Esophagus squamous epithelium (tissue), 4 donors: ENCODE results near the gene POU2F2.

ENCODE experiments used
- POLR2A ChIP-seq, 4 donors: fragments of 450-650 bp; IDR thresholded peaks; one replicate each; pipeline ENCODE4 v1.6.1; 2017; ENCODE audit warnings: antibody characterized with exemption in 4 of 4, mild to moderate bottlenecking in 4 of 4, moderate library complexity in 3 of 4
- TF ChIP-seq, protein P1 (sequence below), 6 experiments: fragments of 450-650 bp in 4 of 6; fragments of 200-600 bp in 2 of 6; sonication (generic) in 2 of 6; IDR thresholded peaks; one replicate each; pipeline ENCODE4 v1.5.1; 2016 to 2019; ENCODE audit warnings: antibody characterized with exemption in 6 of 6, mild to moderate bottlenecking in 4 of 6, moderate library complexity in 4 of 6

DNA sequence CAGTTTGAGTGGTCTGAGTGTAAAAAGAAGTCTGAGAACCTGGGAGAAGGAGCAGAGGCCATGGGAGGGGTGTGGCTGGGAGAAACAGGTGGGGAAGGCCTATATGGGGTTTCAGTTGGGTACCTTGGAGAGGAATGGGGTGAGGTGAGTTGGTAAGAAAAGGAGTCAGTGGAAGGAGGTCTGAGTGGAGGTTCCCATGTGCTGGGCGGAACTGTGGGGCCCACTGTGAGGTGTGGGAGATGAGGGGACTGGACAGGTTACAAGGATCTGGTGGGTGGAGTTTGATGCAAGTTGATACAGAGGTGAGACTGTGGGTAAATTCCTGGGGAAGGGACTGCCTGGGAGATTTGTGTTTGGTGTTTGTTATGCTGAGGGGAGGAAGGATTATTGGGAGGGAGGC, 54.2 kb downstream of the POU2F2 start:
- TF ChIP-seq, protein P1, sequence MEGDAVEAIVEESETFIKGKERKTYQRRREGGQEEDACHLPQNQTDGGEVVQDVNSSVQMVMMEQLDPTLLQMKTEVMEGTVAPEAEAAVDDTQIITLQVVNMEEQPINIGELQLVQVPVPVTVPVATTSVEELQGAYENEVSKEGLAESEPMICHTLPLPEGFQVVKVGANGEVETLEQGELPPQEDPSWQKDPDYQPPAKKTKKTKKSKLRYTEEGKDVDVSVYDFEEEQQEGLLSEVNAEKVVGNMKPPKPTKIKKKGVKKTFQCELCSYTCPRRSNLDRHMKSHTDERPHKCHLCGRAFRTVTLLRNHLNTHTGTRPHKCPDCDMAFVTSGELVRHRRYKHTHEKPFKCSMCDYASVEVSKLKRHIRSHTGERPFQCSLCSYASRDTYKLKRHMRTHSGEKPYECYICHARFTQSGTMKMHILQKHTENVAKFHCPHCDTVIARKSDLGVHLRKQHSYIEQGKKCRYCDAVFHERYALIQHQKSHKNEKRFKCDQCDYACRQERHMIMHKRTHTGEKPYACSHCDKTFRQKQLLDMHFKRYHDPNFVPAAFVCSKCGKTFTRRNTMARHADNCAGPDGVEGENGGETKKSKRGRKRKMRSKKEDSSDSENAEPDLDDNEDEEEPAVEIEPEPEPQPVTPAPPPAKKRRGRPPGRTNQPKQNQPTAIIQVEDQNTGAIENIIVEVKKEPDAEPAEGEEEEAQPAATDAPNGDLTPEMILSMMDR (IDR thresholded peaks at IDR 0.05) = no peak
- no peak for TF ChIP-seq POLR2A (IDR thresholded peaks at IDR 0.05)
